ENCODE results near the gene ACTN4. TPM values are rescaled to one million over a fixed set of nuclear protein-coding genes. Genes with fewer than 3 reads are reported as not detected.
A peak's percentile ranks its signal among the peaks of the same experiment; 100 is the strongest.

Gene ACTN4
- total RNA-seq, 1 experiment from 2014 or later: 506 TPM

DNA sequence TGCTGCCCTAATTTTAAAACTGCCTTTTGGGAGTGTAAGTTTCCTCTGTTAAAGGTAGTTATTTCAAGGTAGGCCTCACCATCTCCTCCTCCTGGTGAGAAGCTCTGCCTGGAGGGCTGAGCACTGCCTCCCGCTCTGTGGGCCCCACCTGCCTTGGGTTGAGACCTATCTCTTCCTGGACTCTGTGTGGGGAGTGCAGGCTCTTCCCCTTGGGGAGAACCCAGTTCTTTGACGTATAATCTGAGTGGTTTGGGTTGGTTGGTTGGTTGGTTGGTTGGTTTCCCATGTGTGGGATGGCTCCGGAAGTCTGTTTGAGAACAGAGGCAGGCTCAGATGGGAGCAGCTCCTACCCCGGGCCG, 39.1 kb downstream of the ACTN4 start (continued):
- TF ChIP-seq, protein P1, sequence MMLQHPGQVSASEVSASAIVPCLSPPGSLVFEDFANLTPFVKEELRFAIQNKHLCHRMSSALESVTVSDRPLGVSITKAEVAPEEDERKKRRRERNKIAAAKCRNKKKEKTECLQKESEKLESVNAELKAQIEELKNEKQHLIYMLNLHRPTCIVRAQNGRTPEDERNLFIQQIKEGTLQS (CRISPR knock-in tag; conservative IDR thresholded peaks at IDR 0.05): no peak
- TF ChIP-seq FOXP1 (CRISPR knock-in tag; IDR thresholded peaks at IDR 0.05; ENCODE audit: borderline replicate concordance) (no peak), CBFB (CRISPR knock-in tag; IDR thresholded peaks at IDR 0.05; ENCODE audit: low read depth) (no peak), ETV6 (CRISPR knock-in tag; IDR thresholded peaks at IDR 0.05) (no peak), PRRX2 (CRISPR knock-in tag; IDR thresholded peaks at IDR 0.05) (no peak)
- TF ChIP-seq, protein P2, sequence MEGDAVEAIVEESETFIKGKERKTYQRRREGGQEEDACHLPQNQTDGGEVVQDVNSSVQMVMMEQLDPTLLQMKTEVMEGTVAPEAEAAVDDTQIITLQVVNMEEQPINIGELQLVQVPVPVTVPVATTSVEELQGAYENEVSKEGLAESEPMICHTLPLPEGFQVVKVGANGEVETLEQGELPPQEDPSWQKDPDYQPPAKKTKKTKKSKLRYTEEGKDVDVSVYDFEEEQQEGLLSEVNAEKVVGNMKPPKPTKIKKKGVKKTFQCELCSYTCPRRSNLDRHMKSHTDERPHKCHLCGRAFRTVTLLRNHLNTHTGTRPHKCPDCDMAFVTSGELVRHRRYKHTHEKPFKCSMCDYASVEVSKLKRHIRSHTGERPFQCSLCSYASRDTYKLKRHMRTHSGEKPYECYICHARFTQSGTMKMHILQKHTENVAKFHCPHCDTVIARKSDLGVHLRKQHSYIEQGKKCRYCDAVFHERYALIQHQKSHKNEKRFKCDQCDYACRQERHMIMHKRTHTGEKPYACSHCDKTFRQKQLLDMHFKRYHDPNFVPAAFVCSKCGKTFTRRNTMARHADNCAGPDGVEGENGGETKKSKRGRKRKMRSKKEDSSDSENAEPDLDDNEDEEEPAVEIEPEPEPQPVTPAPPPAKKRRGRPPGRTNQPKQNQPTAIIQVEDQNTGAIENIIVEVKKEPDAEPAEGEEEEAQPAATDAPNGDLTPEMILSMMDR (IDR thresholded peaks at IDR 0.05): no peak

DNA sequence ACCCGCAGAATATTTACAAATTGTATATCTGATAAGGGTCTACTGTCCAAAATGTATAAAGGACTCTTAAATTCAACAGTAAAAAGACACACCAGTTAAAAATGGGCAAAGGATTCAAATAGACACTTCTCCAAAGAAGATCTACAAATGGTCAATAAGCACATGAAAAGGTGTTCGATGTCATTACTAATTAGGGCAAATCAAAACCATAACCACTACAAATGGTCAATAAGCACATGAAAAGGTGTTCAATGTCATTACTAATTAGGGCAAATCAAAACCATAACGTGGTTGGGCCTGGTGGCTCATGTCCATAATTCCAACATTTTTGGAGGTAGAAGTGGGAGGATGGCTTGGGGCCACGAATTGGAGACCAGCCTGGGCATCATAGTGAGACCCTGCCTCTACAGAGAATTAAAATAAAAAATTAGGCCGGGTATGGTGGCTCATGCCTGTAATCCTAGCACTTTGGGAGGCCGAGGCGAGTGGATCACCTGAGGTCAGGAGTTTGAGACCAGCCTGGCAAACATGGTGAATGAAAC, 40.5 kb downstream of the ACTN4 start:
- no peak for DNase-seq (ENCODE audit: low spot score)
- no peaks in the 10 kb centered on the region for H3K27me3 Mint-ChIP-seq (ENCODE audit: low read depth)
- peaks cover 87% of the 10 kb centered on the region for H3K4me1 Mint-ChIP-seq
- no peak for ATAC-seq
- peak overlapping the region; percentile 20 for H3K27ac Mint-ChIP-seq
- TF ChIP-seq ZNF121 (CRISPR knock-in tag; IDR thresholded peaks at IDR 0.05) (peak; percentile 83; the same call in 1 of the 2 replicates), RORB (CRISPR knock-in tag; IDR thresholded peaks at IDR 0.05) (no peak), MXD4 (CRISPR knock-in tag; IDR thresholded peaks at IDR 0.05; ENCODE audit: borderline replicate concordance) (no peak), FOXJ3 (CRISPR knock-in tag; IDR thresholded peaks at IDR 0.05; ENCODE audit: borderline replicate concordance) (no peak)
- H3K4me3 Mint-ChIP-seq: no peak overlapping the region
- H3K9me3 Mint-ChIP-seq: peaks cover 1% of the 10 kb centered on the region
- H3K36me3 Mint-ChIP-seq: peaks cover 16% of the 10 kb centered on the region
- ChIA-PET POLR2A (interaction anchor here (2.3 kb wide), 1 partner anchor 22 kb away, joined by 23 read pairs; no protein-coding TSS in a partner anchor), CTCF (no interaction called here)

DNA sequence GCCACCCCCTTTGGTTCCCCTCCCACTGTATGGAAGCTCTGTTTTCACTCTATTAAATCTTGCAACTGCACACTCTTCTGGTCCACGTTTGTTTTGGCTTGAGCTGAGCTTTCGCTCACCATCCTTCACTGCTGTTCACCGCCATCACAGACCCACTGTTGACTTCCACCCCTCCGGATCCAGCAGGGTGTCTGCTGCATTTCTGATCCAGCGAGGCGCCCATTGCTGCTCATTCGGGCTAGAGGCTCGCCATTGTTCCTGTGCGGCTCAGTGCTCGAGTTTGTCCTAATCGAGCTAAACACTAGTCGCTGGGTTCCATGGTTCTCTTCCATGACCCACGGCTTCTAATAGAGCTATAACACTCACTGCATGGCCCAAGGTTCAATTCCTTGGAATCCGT, 42.7 kb downstream of the ACTN4 start:
- Mint-ChIP-seq H3K9me3 (no peaks in the 10 kb centered on the region; the same call in 1 of the 2 replicates), H3K36me3 (peaks cover 17% of the 10 kb centered on the region), H3K4me3 (no peak overlapping the region), H3K27me3 (ENCODE audit: low read depth) (no peaks in the 10 kb centered on the region), H3K27ac (peak overlapping the region; percentile 98), H3K4me1 (peaks cover 82% of the 10 kb centered on the region)
- no peak for ATAC-seq
- DNase-seq (ENCODE audit: low spot score): no peak
- ChIA-PET POLR2A (interaction anchor here (0.6 to 1.5 kb wide), 3 partner anchors 21 to 199 kb away, joined by 3 to 5 read pairs (median 4); partner anchors contain the start of gene ACTN4), CTCF (interaction anchor here (0.5 to 1.5 kb wide), 5 partner anchors 9 to 56 kb away, joined by 3 to 5 read pairs (median 3); no protein-coding TSS in a partner anchor)
- TF ChIP-seq KAT7 (CRISPR knock-in tag; IDR thresholded peaks at IDR 0.05; ENCODE audit: borderline replicate concordance) (no peak), TEAD1 (CRISPR knock-in tag; IDR thresholded peaks at IDR 0.05) (no peak), ELF4 (CRISPR knock-in tag; IDR thresholded peaks at IDR 0.05; ENCODE audit: low read depth) (no peak), JAZF1 (CRISPR knock-in tag; IDR thresholded peaks at IDR 0.05) (no peak), NFATC4 (CRISPR knock-in tag; IDR thresholded peaks at IDR 0.05) (no peak), ZBTB21 (CRISPR knock-in tag; IDR thresholded peaks at IDR 0.05; ENCODE audit: borderline replicate concordance) (no peak)
- TF ChIP-seq, protein P3, sequence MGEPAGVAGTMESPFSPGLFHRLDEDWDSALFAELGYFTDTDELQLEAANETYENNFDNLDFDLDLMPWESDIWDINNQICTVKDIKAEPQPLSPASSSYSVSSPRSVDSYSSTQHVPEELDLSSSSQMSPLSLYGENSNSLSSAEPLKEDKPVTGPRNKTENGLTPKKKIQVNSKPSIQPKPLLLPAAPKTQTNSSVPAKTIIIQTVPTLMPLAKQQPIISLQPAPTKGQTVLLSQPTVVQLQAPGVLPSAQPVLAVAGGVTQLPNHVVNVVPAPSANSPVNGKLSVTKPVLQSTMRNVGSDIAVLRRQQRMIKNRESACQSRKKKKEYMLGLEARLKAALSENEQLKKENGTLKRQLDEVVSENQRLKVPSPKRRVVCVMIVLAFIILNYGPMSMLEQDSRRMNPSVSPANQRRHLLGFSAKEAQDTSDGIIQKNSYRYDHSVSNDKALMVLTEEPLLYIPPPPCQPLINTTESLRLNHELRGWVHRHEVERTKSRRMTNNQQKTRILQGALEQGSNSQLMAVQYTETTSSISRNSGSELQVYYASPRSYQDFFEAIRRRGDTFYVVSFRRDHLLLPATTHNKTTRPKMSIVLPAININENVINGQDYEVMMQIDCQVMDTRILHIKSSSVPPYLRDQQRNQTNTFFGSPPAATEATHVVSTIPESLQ (CRISPR knock-in tag; IDR thresholded peaks at IDR 0.05): no peak
- TF ChIP-seq, protein P4, sequence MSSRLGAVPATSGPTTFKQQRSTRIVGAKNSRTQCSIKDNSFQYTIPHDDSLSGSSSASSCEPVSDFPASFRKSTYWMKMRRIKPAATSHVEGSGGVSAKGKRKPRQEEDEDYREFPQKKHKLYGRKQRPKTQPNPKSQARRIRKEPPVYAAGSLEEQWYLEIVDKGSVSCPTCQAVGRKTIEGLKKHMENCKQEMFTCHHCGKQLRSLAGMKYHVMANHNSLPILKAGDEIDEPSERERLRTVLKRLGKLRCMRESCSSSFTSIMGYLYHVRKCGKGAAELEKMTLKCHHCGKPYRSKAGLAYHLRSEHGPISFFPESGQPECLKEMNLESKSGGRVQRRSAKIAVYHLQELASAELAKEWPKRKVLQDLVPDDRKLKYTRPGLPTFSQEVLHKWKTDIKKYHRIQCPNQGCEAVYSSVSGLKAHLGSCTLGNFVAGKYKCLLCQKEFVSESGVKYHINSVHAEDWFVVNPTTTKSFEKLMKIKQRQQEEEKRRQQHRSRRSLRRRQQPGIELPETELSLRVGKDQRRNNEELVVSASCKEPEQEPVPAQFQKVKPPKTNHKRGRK (CRISPR knock-in tag; IDR thresholded peaks at IDR 0.05; ENCODE audit: borderline replicate concordance): no peak
- TF ChIP-seq, protein P5, sequence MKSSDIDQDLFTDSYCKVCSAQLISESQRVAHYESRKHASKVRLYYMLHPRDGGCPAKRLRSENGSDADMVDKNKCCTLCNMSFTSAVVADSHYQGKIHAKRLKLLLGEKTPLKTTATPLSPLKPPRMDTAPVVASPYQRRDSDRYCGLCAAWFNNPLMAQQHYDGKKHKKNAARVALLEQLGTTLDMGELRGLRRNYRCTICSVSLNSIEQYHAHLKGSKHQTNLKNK (CRISPR knock-in tag; IDR thresholded peaks at IDR 0.05): no peak
- TF ChIP-seq, protein P6, sequence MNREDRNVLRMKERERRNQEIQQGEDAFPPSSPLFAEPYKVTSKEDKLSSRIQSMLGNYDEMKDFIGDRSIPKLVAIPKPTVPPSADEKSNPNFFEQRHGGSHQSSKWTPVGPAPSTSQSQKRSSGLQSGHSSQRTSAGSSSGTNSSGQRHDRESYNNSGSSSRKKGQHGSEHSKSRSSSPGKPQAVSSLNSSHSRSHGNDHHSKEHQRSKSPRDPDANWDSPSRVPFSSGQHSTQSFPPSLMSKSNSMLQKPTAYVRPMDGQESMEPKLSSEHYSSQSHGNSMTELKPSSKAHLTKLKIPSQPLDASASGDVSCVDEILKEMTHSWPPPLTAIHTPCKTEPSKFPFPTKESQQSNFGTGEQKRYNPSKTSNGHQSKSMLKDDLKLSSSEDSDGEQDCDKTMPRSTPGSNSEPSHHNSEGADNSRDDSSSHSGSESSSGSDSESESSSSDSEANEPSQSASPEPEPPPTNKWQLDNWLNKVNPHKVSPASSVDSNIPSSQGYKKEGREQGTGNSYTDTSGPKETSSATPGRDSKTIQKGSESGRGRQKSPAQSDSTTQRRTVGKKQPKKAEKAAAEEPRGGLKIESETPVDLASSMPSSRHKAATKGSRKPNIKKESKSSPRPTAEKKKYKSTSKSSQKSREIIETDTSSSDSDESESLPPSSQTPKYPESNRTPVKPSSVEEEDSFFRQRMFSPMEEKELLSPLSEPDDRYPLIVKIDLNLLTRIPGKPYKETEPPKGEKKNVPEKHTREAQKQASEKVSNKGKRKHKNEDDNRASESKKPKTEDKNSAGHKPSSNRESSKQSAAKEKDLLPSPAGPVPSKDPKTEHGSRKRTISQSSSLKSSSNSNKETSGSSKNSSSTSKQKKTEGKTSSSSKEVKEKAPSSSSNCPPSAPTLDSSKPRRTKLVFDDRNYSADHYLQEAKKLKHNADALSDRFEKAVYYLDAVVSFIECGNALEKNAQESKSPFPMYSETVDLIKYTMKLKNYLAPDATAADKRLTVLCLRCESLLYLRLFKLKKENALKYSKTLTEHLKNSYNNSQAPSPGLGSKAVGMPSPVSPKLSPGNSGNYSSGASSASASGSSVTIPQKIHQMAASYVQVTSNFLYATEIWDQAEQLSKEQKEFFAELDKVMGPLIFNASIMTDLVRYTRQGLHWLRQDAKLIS (CRISPR knock-in tag; IDR thresholded peaks at IDR 0.05; ENCODE audit: borderline replicate concordance): no peak
